Thoracic aorta (tissue), 2 donors: ENCODE measurements around the gene MTF2. TPM values are rescaled to one million over a fixed set of nuclear protein-coding genes. Genes with fewer than 3 reads are reported as not detected.

Experiments
- ATAC-seq: fragments of 150-250 bp; one replicate; pipeline ENCODE4 v1.8.0; 2017; ENCODE audit warnings: low read depth; ENCODE audit not compliant: insufficient number of reproducible peaks, low FRiP score
- DNase-seq: peaks from one replicate; pipeline ENCODE4 v3.0.0-alpha.2; 2020; ENCODE audit warnings: low spot score
- H3K27ac ChIP-seq, 2 donors: fragments of 200-600 bp; sonication (generic); 1 replicate in 1 of 2; 2 replicates in 1 of 2; pipeline ENCODE4 v1.5.1; 2016; ENCODE audit warnings: mild to moderate bottlenecking in 2 of 2, moderate library complexity in 2 of 2
- H3K27me3 ChIP-seq: fragments of 200-600 bp; sonication (generic); replicated peaks from 2 replicates; pipeline ENCODE4 v1.6.0; 2016; ENCODE audit warnings: mild to moderate bottlenecking; ENCODE audit not compliant: insufficient read depth
- H3K36me3 ChIP-seq: fragments of 200-600 bp; sonication (generic); one replicate; pipeline ENCODE4 v1.5.1; 2016
- H3K4me1 ChIP-seq, 2 donors: fragments of 200-600 bp; sonication (generic); 1 replicate in 1 of 2; 2 replicates in 1 of 2; pipeline versions ENCODE4 v1.5.1 to v1.6.0; 2016; ENCODE audit warnings: low read depth in 2 of 2, mild to moderate bottlenecking in 1 of 2; ENCODE audit not compliant: control insufficient read depth in 1 of 2
- H3K4me3 ChIP-seq: fragments of 200-600 bp; sonication (generic); 2 replicates; pipeline ENCODE4 v1.5.1; 2016; ENCODE audit warnings: mild to moderate bottlenecking
- H3K9me3 ChIP-seq: fragments of 200-600 bp; sonication (generic); 2 replicates; pipeline ENCODE4 v1.5.1; 2016
- CTCF ChIP-seq: fragments of 200-600 bp; sonication (generic); IDR thresholded peaks from one replicate; pipeline ENCODE4 v1.5.1; 2019; ENCODE audit warnings: antibody characterized with exemption
- total RNA-seq, 2 donors: library from RNA; depleted of rRNA; stranded (reverse); fragments of >200 nt; gene quantifications; one replicate each; pipeline versions ENCODE4 v1.1.0 to v1.2.3, GENCODE V29; 2016

The MTF2 gene
- total RNA-seq, 2 donors from 2014 or later = 23.2 to 27.8 TPM

- no peak overlapping the region for H3K4me3 ChIP-seq
- no peaks in the 10 kb centered on the region for H3K36me3 ChIP-seq
- no peaks in the 10 kb centered on the region for H3K9me3 ChIP-seq
- no peak overlapping the region for H3K27ac ChIP-seq
- no peak for TF ChIP-seq CTCF
- DNase-seq (no peak), ATAC-seq (no peak)
- H3K4me1 ChIP-seq = no peaks in the 10 kb centered on the region
- no peaks in the 10 kb centered on the region for H3K27me3 ChIP-seq
Measured at GRCh38 chr1:93102142-93102541, 23.1 kb downstream of the MTF2 start.

- H3K4me3 ChIP-seq = no peak overlapping the region
- H3K36me3 ChIP-seq = no peaks in the 10 kb centered on the region
- no peak for TF ChIP-seq CTCF
- ATAC-seq (no peak), DNase-seq (no peak)
- H3K9me3 ChIP-seq = no peaks in the 10 kb centered on the region
- H3K4me1 ChIP-seq = peaks cover 6 to 8% of the 10 kb centered on the region in 2 donors
- H3K27me3 ChIP-seq = no peaks in the 10 kb centered on the region
- H3K27ac ChIP-seq = no peak overlapping the region
Measured at GRCh38 chr1:93106226-93106625, 27.1 kb downstream of the MTF2 start.

GRCh38 chr1:93107395-93107794 is 28.3 kb downstream of the MTF2 start:
- H3K36me3 ChIP-seq = no peaks in the 10 kb centered on the region
- DNase-seq (no peak), ATAC-seq (no peak)
- TF ChIP-seq CTCF = no peak
- H3K4me3 ChIP-seq = no peak overlapping the region
- H3K27me3 ChIP-seq = no peaks in the 10 kb centered on the region
- H3K9me3 ChIP-seq = no peaks in the 10 kb centered on the region
- no peak overlapping the region for H3K27ac ChIP-seq
- H3K4me1 ChIP-seq = peaks cover 17 to 18% of the 10 kb centered on the region in 2 donors

GRCh38 chr1:93108335-93108734 is 29.3 kb downstream of the MTF2 start:
- ATAC-seq (no peak), DNase-seq (no peak)
- Histone ChIP-seq H3K4me3 (no peak overlapping the region), H3K27ac (no peak overlapping the region), H3K36me3 (no peaks in the 10 kb centered on the region), H3K9me3 (no peaks in the 10 kb centered on the region), H3K27me3 (no peaks in the 10 kb centered on the region), H3K4me1 (peaks cover 17 to 18% of the 10 kb centered on the region in 2 donors)
- no peak for TF ChIP-seq CTCF

GRCh38 chr1:93109578-93109977 is 30.5 kb downstream of the MTF2 start:
- H3K4me1 ChIP-seq = peaks cover 17 to 18% of the 10 kb centered on the region in 2 donors
- DNase-seq (no peak), ATAC-seq (no peak)
- H3K9me3 ChIP-seq = no peaks in the 10 kb centered on the region
- no peak overlapping the region for H3K4me3 ChIP-seq
- H3K27me3 ChIP-seq = no peaks in the 10 kb centered on the region
- H3K27ac ChIP-seq = no peak overlapping the region
- no peak for TF ChIP-seq CTCF
- H3K36me3 ChIP-seq = no peaks in the 10 kb centered on the region
